HG02943 (cell line): ENCODE data around the gene LYPD3.
A peak's percentile ranks its signal among the peaks of the same experiment; 100 is the strongest.
"Not testable (repeated sequence)": the region's sequence is repeated elsewhere in the genome, so short reads cannot be mapped to it uniquely, and the experiment has no call there.

Source experiments
- ATAC-seq: cut with Tn5 transposase; IDR thresholded peaks from one replicate; pipeline ENCODE4 v1.9.1; 2021; ENCODE audit warnings: mild to moderate bottlenecking, low read depth, moderate library complexity; ENCODE audit not compliant: unreplicated experiment

The LYPD3 gene

GRCh38 chr19:43463381-43464133 lies 1.9 kb downstream of the LYPD3 start:
- peak; percentile 82 for ATAC-seq

- ATAC-seq = no peak
These were observed 2.5 kb downstream of the LYPD3 start for GRCh38 chr19:43462785-43463380.

GRCh38 chr19:43462383-43462782 lies 3.0 kb downstream of the LYPD3 start:
- no peak for ATAC-seq

- ATAC-seq = no peak
These were observed 4.1 kb downstream of the LYPD3 start for GRCh38 chr19:43461303-43461702.

GRCh38 chr19:43460362-43461016 lies 4.9 kb downstream of the LYPD3 start:
- no peak for ATAC-seq

GRCh38 chr19:43457809-43458208 lies 7.6 kb downstream of the LYPD3 start:
- ATAC-seq = no peak

- no peak for ATAC-seq
These were observed 9.9 kb downstream of the LYPD3 start for GRCh38 chr19:43455321-43456113.

- ATAC-seq = no peak
These were observed 11.4 kb downstream of the LYPD3 start for GRCh38 chr19:43454031-43454430.

GRCh38 chr19:43452582-43452981 lies 12.8 kb downstream of the LYPD3 start:
- no peak for ATAC-seq

GRCh38 chr19:43450545-43450997 lies 14.8 kb downstream of the LYPD3 start:
- no peak for ATAC-seq

GRCh38 chr19:43447655-43448054 lies 17.8 kb downstream of the LYPD3 start:
- no peak for ATAC-seq

GRCh38 chr19:43446746-43447489 lies 18.5 kb downstream of the LYPD3 start:
- ATAC-seq = no peak

- no peak for ATAC-seq
These were observed 20.0 kb downstream of the LYPD3 start for GRCh38 chr19:43445426-43445825.

GRCh38 chr19:43444531-43445287 lies 20.7 kb downstream of the LYPD3 start:
- no peak for ATAC-seq

GRCh38 chr19:43444091-43444490 lies 21.3 kb downstream of the LYPD3 start:
- ATAC-seq = not testable (repeated sequence)

GRCh38 chr19:43441716-43442115 lies 23.7 kb downstream of the LYPD3 start:
- no peak for ATAC-seq

- no peak for ATAC-seq
These were observed 25.7 kb downstream of the LYPD3 start for GRCh38 chr19:43439709-43440063.

GRCh38 chr19:43439032-43439708 lies 26.2 kb downstream of the LYPD3 start:
- no peak for ATAC-seq
